ENCODE data around the gene ST3GAL5. TPM values are rescaled to one million over a fixed set of nuclear protein-coding genes. Genes with fewer than 3 reads are reported as not detected.

Gene ST3GAL5
- total and polyA plus RNA-seq, 2 experiments from 2014 or later, result 3.2 to 7.9 TPM

- no peak overlapping the region for H2AFZ ChIP-seq
- no peak overlapping the region for H3K4me2 ChIP-seq
- Mint-ChIP-seq H3K27ac (no peak overlapping the region), H3K4me1 (no peaks in the 10 kb centered on the region), H3K9me3 (no peaks in the 10 kb centered on the region; the same call in 2 of the 3 replicates), H3K36me3 (ENCODE audit: low read depth) (no peaks in the 10 kb centered on the region), H3K27me3 (ENCODE audit: insufficient read depth, low read depth, poor library complexity) (peaks cover 2% of the 10 kb centered on the region), H3K4me3 (no peak overlapping the region)
- no peak overlapping the region for H3K27ac ChIP-seq (ENCODE audit: low read depth)
- H3K79me2 ChIP-seq (replicated peaks; ENCODE audit: insufficient read depth), result no peaks in the 10 kb centered on the region
- no peaks in the 10 kb centered on the region for H3F3A ChIP-seq (replicated peaks; ENCODE audit: low read depth)
- H3K27me3 ChIP-seq (ENCODE audit: insufficient read depth), result no peaks in the 10 kb centered on the region
- TF ChIP-seq ZNF114 (CRISPR knock-in tag; IDR thresholded peaks at IDR 0.05), result no peak
- no peak for TF ChIP-seq STAT1 (IDR thresholded peaks at IDR 0.05; ENCODE audit: unreplicated experiment)
- no peak for TF ChIP-seq CREB1 (CRISPR knock-in tag; IDR thresholded peaks at IDR 0.05; ENCODE audit: low read depth)
- no peak for TF ChIP-seq JUNB (IDR thresholded peaks at IDR 0.05; ENCODE audit: unreplicated experiment)
- no peak for TF ChIP-seq ZNF331 (CRISPR knock-in tag; IDR thresholded peaks at IDR 0.05; ENCODE audit: low read depth)
- no peak for TF ChIP-seq CTCF (conservative IDR thresholded peaks at IDR 0.05; ENCODE audit: low read depth in 2 of 2)
- no peak for TF ChIP-seq ETS1 (IDR thresholded peaks at IDR 0.05)
- TF ChIP-seq REST (IDR thresholded peaks at IDR 0.05; ENCODE audit: unreplicated experiment), result no peak
- no peak for TF ChIP-seq NANOG (IDR thresholded peaks at IDR 0.05; ENCODE audit: borderline replicate concordance)
- no peak for TF ChIP-seq EZH2phosphoT487 (IDR thresholded peaks at IDR 0.05; ENCODE audit: unreplicated experiment)
- no peak for TF ChIP-seq ZNF462 (CRISPR knock-in tag; IDR thresholded peaks at IDR 0.05)
- TF ChIP-seq EZH2 (IDR thresholded peaks at IDR 0.05; ENCODE audit: low read depth, unreplicated experiment), result no peak
- no peak for TF ChIP-seq POLR2AphosphoS5 (IDR thresholded peaks at IDR 0.05; ENCODE audit: low read depth)
- H3K4me1 ChIP-seq (ENCODE audit: insufficient read depth), result no peaks in the 10 kb centered on the region
- DNase-seq (ENCODE audit: low spot score) (no peak), ATAC-seq (no peak)
- no peaks in the 10 kb centered on the region for H3K36me3 ChIP-seq (ENCODE audit: insufficient read depth)
- H4K20me1 ChIP-seq (replicated peaks; ENCODE audit: insufficient read depth), result no peaks in the 10 kb centered on the region
- H3K4me3 ChIP-seq, result no peak overlapping the region
- H3K9me2 ChIP-seq (ENCODE audit: insufficient read depth), result no peaks in the 10 kb centered on the region
Measured at GRCh38 chr2:85924522-85924921, 35.7 kb upstream of the ST3GAL5 start.

Measured in GM23338 (cell line).